ENCODE data around the gene COQ8A.

The COQ8A gene

GRCh38 chr1:226934483-226935237 is 5.4 kb upstream of the COQ8A start:
- Histone ChIP-seq H3K4me1 (ENCODE audit: control insufficient read depth in 1 of 2, insufficient read depth in 1 of 2, low read depth in 1 of 2, low read length in 1 of 2) (peaks cover 12 to 14% of the 10 kb centered on the region in 2 experiments), H3K36me3 (no peaks in the 10 kb centered on the region), H3K27me3 (no peaks in the 10 kb centered on the region), H3K27ac (no peak overlapping the region), H3K4me3 (ENCODE audit: low read depth in 1 of 2, low read length in 1 of 2) (no peak overlapping the region), H3K9me3 (no peaks in the 10 kb centered on the region)
- TF ChIP-seq, protein P1, sequence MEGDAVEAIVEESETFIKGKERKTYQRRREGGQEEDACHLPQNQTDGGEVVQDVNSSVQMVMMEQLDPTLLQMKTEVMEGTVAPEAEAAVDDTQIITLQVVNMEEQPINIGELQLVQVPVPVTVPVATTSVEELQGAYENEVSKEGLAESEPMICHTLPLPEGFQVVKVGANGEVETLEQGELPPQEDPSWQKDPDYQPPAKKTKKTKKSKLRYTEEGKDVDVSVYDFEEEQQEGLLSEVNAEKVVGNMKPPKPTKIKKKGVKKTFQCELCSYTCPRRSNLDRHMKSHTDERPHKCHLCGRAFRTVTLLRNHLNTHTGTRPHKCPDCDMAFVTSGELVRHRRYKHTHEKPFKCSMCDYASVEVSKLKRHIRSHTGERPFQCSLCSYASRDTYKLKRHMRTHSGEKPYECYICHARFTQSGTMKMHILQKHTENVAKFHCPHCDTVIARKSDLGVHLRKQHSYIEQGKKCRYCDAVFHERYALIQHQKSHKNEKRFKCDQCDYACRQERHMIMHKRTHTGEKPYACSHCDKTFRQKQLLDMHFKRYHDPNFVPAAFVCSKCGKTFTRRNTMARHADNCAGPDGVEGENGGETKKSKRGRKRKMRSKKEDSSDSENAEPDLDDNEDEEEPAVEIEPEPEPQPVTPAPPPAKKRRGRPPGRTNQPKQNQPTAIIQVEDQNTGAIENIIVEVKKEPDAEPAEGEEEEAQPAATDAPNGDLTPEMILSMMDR (IDR thresholded peaks at IDR 0.05) = no peak

GRCh38 chr1:226937940-226938725 is 2.0 kb upstream of the COQ8A start:
- Histone ChIP-seq H3K27me3 (no peaks in the 10 kb centered on the region), H3K9me3 (no peaks in the 10 kb centered on the region), H3K4me1 (ENCODE audit: control insufficient read depth in 1 of 2, insufficient read depth in 1 of 2, low read depth in 1 of 2, low read length in 1 of 2) (peaks cover 23 to 25% of the 10 kb centered on the region in 2 experiments), H3K4me3 (ENCODE audit: low read depth in 1 of 2, low read length in 1 of 2) (peak overlapping the region; percentile 15 to 75), H3K36me3 (no peaks in the 10 kb centered on the region), H3K27ac (peak overlapping the region; percentile 98)
- TF ChIP-seq, protein P1 (IDR thresholded peaks at IDR 0.05) = no peak

GRCh38 chr1:226938903-226939437 is 1.1 kb upstream of the COQ8A start:
- peak overlapping the region; percentile 98 for H3K27ac ChIP-seq
- TF ChIP-seq, protein P1 (IDR thresholded peaks at IDR 0.05) = no peak

GRCh38 chr1:226939438-226940028 is 561 bp upstream of the COQ8A start:
- peak overlapping the region; percentile 98 for H3K27ac ChIP-seq
- TF ChIP-seq, protein P1 (IDR thresholded peaks at IDR 0.05) = no peak
- no peaks in the 10 kb centered on the region for H3K36me3 ChIP-seq
- no peaks in the 10 kb centered on the region for H3K9me3 ChIP-seq
- no peaks in the 10 kb centered on the region for H3K27me3 ChIP-seq
- peak overlapping the region; percentile 75 to 76 for H3K4me3 ChIP-seq (ENCODE audit: low read depth in 1 of 2, low read length in 1 of 2)
- H3K4me1 ChIP-seq (ENCODE audit: control insufficient read depth in 1 of 2, insufficient read depth in 1 of 2, low read depth in 1 of 2, low read length in 1 of 2) = peaks cover 23 to 25% of the 10 kb centered on the region in 2 experiments

More at GRCh38 chr1:226938903-226939437, 1.1 kb upstream of the COQ8A start:
- Histone ChIP-seq H3K36me3 (no peaks in the 10 kb centered on the region), H3K27me3 (no peaks in the 10 kb centered on the region), H3K9me3 (no peaks in the 10 kb centered on the region), H3K4me1 (ENCODE audit: control insufficient read depth in 1 of 2, insufficient read depth in 1 of 2, low read depth in 1 of 2, low read length in 1 of 2) (peaks cover 23 to 25% of the 10 kb centered on the region in 2 experiments), H3K4me3 (ENCODE audit: low read depth in 1 of 2, low read length in 1 of 2) (peak overlapping the region; percentile 75 to 76)

- TF ChIP-seq, protein P1 (IDR thresholded peaks at IDR 0.05) = no peak
- peaks cover 23 to 25% of the 10 kb centered on the region in 2 experiments for H3K4me1 ChIP-seq (ENCODE audit: control insufficient read depth in 1 of 2, insufficient read depth in 1 of 2, low read depth in 1 of 2, low read length in 1 of 2)
Measured at GRCh38 chr1:226940806-226941067, 643 bp downstream of the COQ8A start.

More at GRCh38 chr1:226940806-226941067, 643 bp downstream of the COQ8A start:
- H3K27me3 ChIP-seq = no peaks in the 10 kb centered on the region
- H3K36me3 ChIP-seq = no peaks in the 10 kb centered on the region
- peak overlapping the region; percentile 75 to 76 for H3K4me3 ChIP-seq (ENCODE audit: low read depth in 1 of 2, low read length in 1 of 2)
- peak overlapping the region; percentile 98 for H3K27ac ChIP-seq
- H3K9me3 ChIP-seq = no peaks in the 10 kb centered on the region
